PC-9 (cell line): ENCODE data around the gene RTEL1. TPM values are rescaled to one million over a fixed set of nuclear protein-coding genes. Genes with fewer than 3 reads are reported as not detected.

Experiments used
- BruUV-seq: library from RNA; stranded (reverse); fragments of 400-500 nt; replicated peaks from 2 replicates; lab custom pipeline; 2021; lab: Mats Ljungman, UMichigan
- CTCF ChIA-PET: fragments of 300-600 bp; sonication (Branson Sonifier 250); formaldehyde crosslinking; loops from one replicate; lab custom pipeline; 2022; ENCODE audit warnings: antibody characterized with exemption; lab: Charles Lee
- POLR2A ChIA-PET: fragments of 300-600 bp; sonication (Branson Sonifier 250); formaldehyde crosslinking; loops from one replicate; lab custom pipeline; 2022; ENCODE audit warnings: antibody characterized with exemption; ENCODE audit not compliant: unreplicated experiment; lab: Charles Lee
- DNase-seq, 2 experiments: peaks; one replicate each; pipeline versions ENCODE4 v3.0.0 to v3.0.0-alpha.2; 2015 to 2022; ENCODE audit warnings: mixed read lengths in 1 of 2
- H2AFZ ChIP-seq: fragments of 200-600 bp; sonication (generic); 2 replicates; pipeline ENCODE4 v1.8.1; 2017; ENCODE audit warnings: antibody characterized with exemption
- H3F3A ChIP-seq: fragments of 200-600 bp; sonication (generic); 2 replicates; pipeline ENCODE4 v1.8.1; 2017; ENCODE audit warnings: antibody characterized with exemption, mild to moderate bottlenecking, low read depth; ENCODE audit not compliant: insufficient read depth
- H3K27ac ChIP-seq: fragments of 200-600 bp; sonication (generic); 2 replicates; pipeline ENCODE4 v1.6.1; 2016; ENCODE audit warnings: mixed run types
- H3K27me3 ChIP-seq: fragments of 200-600 bp; sonication (generic); 2 replicates; pipeline ENCODE4 v1.6.1; 2016; ENCODE audit warnings: low read depth, mixed run types; ENCODE audit not compliant: insufficient read depth
- H3K36me3 ChIP-seq: fragments of 200-600 bp; sonication (generic); 2 replicates; pipeline ENCODE4 v1.6.1; 2016; ENCODE audit warnings: low read depth, mixed run types
- H3K4me1 ChIP-seq: fragments of 200-600 bp; sonication (generic); replicated peaks from 2 replicates; pipeline ENCODE4 v1.6.1; 2016; ENCODE audit warnings: mixed run types; ENCODE audit not compliant: insufficient read depth
- H3K4me2 ChIP-seq: fragments of 200-600 bp; sonication (generic); 2 replicates; pipeline ENCODE4 v1.6.1; 2017; ENCODE audit warnings: mixed run types
- H3K4me3 ChIP-seq: fragments of 200-600 bp; sonication (generic); 2 replicates; pipeline ENCODE4 v1.6.1; 2016; ENCODE audit warnings: mixed run types
- H3K79me2 ChIP-seq: fragments of 200-600 bp; sonication (generic); 2 replicates; pipeline ENCODE4 v1.6.1; 2017; ENCODE audit warnings: low read depth, mixed run types
- H3K9me2 ChIP-seq: fragments of 200-600 bp; sonication (generic); 2 replicates; pipeline ENCODE4 v1.8.1; 2017; ENCODE audit warnings: mild to moderate bottlenecking; ENCODE audit not compliant: insufficient read depth
- H3K9me3 ChIP-seq: fragments of 200-600 bp; sonication (generic); 2 replicates; pipeline ENCODE4 v1.8.1; 2016; ENCODE audit warnings: low read depth; ENCODE audit not compliant: insufficient read depth
- H4K20me1 ChIP-seq: fragments of 200-600 bp; sonication (generic); 2 replicates; pipeline ENCODE4 v1.8.1; 2017; ENCODE audit not compliant: insufficient read depth
- EZH2 ChIP-seq: fragments of 200-600 bp; sonication (generic); IDR thresholded peaks from 2 replicates; pipeline ENCODE4 v1.8.0; 2017; ENCODE audit warnings: antibody characterized with exemption, low read depth
- intact Hi-C: fragments of 100-400 bp; cut with micrococcal nuclease; formaldehyde crosslinking; loops from one replicate; pipeline ENCODE4 v1.10.0; 2022; ENCODE audit not compliant: unreplicated experiment
- total RNA-seq: library from RNA; stranded (reverse); gene quantifications from 2 replicates; pipeline ENCODE4 v1.2.3, GENCODE V29; 2021
- TF ChIP-seq, protein P1 (sequence below): fragments of 200-600 bp; sonication (generic); conservative IDR thresholded peaks from 2 replicates; pipeline ENCODE4 v1.6.1; 2017; ENCODE audit warnings: mixed run types, antibody characterized with exemption, mild to moderate bottlenecking, moderate library complexity

RTEL1 gene
- total RNA-seq, 1 experiment from 2014 or later: 36.0 TPM

DNA sequence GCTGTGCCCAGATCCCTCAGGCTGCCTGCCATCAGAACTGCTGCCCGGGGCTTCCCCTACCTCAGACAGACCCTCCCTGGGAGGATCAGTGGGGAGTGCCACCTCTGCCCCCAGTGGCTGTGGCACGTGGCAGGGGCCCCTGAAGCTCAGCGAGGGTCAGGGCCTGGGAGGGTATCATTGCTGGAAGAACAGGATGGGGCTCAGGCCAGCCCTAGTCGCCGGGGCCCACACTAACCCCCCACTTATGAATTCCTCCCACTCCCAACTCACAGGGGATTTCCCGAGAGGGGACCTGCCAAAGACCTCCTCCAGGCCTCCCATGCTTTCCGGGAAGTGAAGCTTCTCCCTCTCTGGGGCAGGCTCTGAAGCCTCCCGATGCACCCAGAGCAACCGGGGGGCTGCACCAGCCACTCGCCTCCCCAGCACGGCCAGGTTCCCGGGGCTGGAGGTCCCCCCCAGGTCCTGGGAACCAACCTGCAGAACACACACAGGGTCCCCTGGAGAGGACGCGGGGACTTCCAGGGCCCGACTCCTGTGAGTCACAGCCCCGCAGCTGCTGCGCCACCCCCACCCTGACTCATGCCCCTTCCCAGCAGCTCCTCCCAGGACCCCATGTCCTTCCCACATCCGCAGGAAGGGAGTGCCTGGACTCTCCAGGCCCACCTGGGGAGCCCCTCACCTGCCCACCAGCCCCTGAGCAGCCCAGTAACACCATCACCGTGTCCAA is 40.8 kb downstream of the RTEL1 start:
- DNase-seq: peak; percentile 79 to 90
- TF ChIP-seq, protein P1, sequence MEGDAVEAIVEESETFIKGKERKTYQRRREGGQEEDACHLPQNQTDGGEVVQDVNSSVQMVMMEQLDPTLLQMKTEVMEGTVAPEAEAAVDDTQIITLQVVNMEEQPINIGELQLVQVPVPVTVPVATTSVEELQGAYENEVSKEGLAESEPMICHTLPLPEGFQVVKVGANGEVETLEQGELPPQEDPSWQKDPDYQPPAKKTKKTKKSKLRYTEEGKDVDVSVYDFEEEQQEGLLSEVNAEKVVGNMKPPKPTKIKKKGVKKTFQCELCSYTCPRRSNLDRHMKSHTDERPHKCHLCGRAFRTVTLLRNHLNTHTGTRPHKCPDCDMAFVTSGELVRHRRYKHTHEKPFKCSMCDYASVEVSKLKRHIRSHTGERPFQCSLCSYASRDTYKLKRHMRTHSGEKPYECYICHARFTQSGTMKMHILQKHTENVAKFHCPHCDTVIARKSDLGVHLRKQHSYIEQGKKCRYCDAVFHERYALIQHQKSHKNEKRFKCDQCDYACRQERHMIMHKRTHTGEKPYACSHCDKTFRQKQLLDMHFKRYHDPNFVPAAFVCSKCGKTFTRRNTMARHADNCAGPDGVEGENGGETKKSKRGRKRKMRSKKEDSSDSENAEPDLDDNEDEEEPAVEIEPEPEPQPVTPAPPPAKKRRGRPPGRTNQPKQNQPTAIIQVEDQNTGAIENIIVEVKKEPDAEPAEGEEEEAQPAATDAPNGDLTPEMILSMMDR: no peak
- TF ChIP-seq EZH2: no peak
- H3K4me1 ChIP-seq: peaks cover 20% of the 10 kb centered on the region
- H3K9me2 ChIP-seq: no peaks in the 10 kb centered on the region
- ChIA-PET POLR2A (interaction anchor here (0.5 to 1.0 kb wide), 5 partner anchors 9 to 57 kb away, joined by 3 to 11 read pairs (median 4); partner anchors contain the start of genes ARFRP1, RTEL1 and ZGPAT), CTCF (interaction anchor here (0.5 to 1.3 kb wide), 3 partner anchors 19 to 204 kb away, joined by 3 to 12 read pairs (median 11); no protein-coding TSS in a partner anchor)
- H3F3A ChIP-seq: peaks cover 57% of the 10 kb centered on the region; the same call in 1 of the 2 replicates
- H2AFZ ChIP-seq: no peak overlapping the region
- H3K27ac ChIP-seq: peak overlapping the region; percentile 65
- H3K4me3 ChIP-seq: peak overlapping the region; percentile 27; the same call in 1 of the 2 replicates
- no peaks in the 10 kb centered on the region for H3K36me3 ChIP-seq
- 0 out of 2 replicates have a peak, but pooled peaks cover 5% of the 10 kb centered on the region for H3K79me2 ChIP-seq
- peak overlapping the region; percentile 71 for H3K4me2 ChIP-seq
- intact Hi-C loops: loop anchor here (1.0 kb wide), 1 partner anchor 17 kb away; no protein-coding TSS in a partner anchor
- no peaks in the 10 kb centered on the region for H3K9me3 ChIP-seq
- no peaks in the 10 kb centered on the region for H3K27me3 ChIP-seq
- BruUV-seq: no TSS peak
- H4K20me1 ChIP-seq: 0 out of 2 replicates have a peak, but pooled peaks cover 3% of the 10 kb centered on the region

DNA sequence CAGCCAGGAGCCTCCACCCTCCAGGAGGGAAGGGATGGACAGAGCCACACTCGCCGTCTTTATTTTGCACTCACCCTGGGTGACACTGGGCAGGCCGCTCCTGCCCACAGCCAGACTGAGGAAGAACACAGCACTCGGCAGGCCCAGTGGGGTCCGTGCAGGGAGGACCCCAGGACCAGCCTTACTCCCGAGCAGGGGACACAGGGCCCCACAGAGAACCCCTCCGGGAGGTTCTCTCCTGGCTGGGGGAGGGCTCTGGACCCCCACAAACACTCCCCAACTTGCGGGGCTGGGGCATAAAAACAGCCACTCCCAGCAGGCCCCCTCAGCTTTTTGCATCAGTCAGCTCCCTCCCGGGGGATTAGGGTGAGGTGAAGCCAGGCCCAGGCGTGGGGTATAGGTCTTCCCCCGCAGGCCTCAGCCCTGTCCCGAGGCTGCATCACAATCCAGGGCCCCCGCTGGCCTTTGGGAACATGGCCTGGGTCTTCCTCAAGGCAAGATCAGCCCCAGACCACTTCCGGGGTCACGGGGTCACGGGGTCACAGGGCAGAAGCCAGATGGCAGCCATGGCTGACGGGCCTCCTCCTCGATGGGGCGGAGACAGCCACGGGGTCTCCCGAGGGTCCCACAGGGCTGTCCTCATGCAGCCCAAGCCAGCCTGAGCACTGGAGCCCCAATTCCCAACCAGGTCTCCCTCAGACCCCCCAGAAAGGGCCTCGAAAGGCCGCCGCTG is 41.5 kb downstream of the RTEL1 start:
- peak overlapping the region; percentile 65 for H3K27ac ChIP-seq
- peak overlapping the region; percentile 27; the same call in 1 of the 2 replicates for H3K4me3 ChIP-seq
- DNase-seq: no peak
- peaks cover 20% of the 10 kb centered on the region for H3K4me1 ChIP-seq
- H3K36me3 ChIP-seq: 0 out of 2 replicates have a peak, but pooled peaks cover 5% of the 10 kb centered on the region
- TF ChIP-seq EZH2: no peak
- TF ChIP-seq, protein P1: no peak
- BruUV-seq: TSS peak; percentile 86
- intact Hi-C loops: loop anchor here (1.0 kb wide), 1 partner anchor 17 kb away; no protein-coding TSS in a partner anchor
- H3K9me2 ChIP-seq: no peaks in the 10 kb centered on the region
- H3K27me3 ChIP-seq: no peaks in the 10 kb centered on the region
- CTCF ChIA-PET: no interaction called here
- H3K79me2 ChIP-seq: 0 out of 2 replicates have a peak, but pooled peaks cover 5% of the 10 kb centered on the region
- POLR2A ChIA-PET: interaction anchor here (0.5 kb wide), 1 partner anchor 29 kb away, joined by 4 read pairs; no protein-coding TSS in a partner anchor
- H2AFZ ChIP-seq: no peak overlapping the region
- H4K20me1 ChIP-seq: 0 out of 2 replicates have a peak, but pooled peaks cover 3% of the 10 kb centered on the region
- no peaks in the 10 kb centered on the region for H3K9me3 ChIP-seq
- peak overlapping the region; percentile 71 for H3K4me2 ChIP-seq
- H3F3A ChIP-seq: peaks cover 57% of the 10 kb centered on the region; the same call in 1 of the 2 replicates
